NCI-H2227 (cell line): ENCODE measurements around the gene ACTA2.
A peak's percentile ranks its signal among the peaks of the same experiment; 100 is the strongest.

ENCODE experiments used
- DNase-seq: peaks from one replicate; lab custom pipeline; 2025; ENCODE audit not compliant: unreplicated experiment; lab: John Stamatoyannopoulos, UW

Gene ACTA2

DNA sequence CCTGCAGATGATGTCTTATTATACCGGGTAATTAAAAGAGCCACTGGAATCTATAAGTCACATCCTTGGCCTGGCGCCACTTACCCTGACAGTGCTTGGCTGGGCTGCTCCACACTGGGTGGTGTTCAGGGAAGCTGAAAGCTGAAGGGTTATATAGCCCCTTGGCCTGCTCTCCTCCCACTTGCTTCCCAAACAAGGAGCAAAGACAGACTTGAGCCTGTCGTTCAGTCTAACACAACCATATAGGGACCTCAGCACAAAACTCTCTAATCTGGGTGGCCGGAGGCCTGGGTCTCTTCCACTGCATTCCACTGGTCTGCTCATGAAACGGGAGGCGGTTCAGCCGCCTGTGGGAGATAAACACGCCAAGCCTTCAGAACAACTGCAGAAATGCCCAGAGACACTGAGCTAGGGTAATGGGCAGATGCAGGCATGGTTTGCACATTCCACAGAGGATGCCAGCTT lies at the start of gene ACTA2:
Gene ACTA2 (minus strand): TSS at position 127 of the 465 bp plus-strand sequence. CDS start 3,843 bp downstream, outside the sequence.
- DNase-seq, result no peak

DNA sequence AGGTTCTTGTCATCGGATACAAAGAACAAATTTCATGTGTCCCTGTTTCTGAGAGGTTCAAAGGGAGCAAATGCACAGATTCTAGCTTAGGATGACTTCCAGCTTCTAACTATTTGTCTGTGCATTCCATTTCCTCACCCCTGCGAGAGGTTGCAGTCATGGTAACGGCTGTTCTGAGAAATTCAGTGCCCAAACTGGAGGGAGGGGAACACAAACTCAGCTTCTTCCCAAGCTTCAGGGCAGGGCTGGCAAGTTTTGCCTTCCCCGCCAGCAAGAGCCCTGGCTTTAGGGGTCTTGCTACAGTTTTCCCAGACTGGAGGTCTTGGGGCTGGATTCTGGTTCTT lies 49.1 kb upstream of the ACTA2 start:
- DNase-seq, result no peak

DNA sequence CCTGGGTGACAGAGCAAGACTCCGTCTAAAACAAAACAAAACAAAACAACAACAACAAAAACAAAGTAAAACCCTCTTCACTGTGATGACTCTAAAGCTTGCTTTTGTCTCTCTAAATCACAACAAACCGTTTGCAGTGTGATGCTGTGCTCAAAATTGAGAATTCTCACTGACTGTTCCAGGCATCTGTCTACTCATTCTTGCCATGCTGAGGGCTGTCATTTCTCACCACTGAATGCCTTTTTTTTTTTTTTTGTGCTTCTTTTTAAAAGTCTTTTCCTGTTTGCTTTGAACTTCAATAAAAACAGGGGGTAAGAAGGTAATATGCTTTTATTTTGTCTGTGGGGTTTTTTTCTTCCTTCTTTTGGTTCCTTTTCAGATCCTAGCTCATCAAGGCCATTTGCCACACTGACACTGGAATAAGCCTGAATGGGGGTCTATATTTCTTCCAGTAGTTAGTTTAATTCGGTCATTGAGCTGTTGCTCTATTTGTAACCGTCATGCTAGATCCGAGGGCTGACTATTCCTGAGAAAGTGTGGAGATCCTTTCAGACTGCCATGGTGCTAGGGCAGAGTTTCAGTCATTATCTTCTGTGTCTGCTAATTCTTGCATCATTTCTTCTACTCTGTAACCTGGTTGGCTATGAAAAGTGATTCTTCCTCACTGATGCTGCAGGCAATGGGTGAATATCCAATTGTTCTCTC lies 48.6 kb upstream of the ACTA2 start:
- no peak for DNase-seq

DNA sequence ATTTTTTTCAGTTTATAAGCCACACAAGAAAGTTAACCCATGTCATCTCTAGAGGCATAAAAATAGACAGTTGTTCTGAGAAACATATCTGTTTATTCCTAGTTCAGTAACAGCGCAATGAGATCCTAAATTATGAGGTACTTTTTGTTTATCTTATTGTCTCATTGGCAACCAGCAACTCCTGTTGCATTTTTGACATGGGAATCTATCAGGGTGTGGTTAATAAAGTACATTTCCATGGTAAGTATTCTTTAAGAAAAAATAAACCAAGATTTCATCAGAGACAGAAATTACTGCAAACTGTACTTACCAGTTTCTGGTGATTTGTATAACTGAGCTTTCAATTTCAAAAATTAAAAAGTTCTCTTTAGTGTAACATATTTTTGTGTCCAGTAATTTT lies 47.1 kb upstream of the ACTA2 start:
- no peak for DNase-seq

DNA sequence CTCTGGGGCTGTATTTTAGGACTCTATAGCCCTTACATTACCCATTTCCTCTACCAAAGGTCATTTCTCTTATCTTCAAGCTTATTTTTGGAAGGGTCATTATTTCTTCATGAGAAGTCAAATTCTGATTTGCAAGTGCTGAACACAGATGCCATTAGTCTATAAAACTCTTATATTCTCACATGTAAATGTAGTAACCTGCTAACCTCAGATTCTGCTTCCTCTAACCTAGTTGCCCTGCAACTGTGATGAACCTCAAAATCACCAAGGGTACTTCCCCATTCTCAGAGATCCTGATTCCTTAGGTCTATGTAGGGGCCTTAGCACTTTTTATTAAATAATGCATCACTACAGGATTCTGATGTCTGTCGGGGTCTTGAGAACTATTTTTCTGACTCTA lies 44.4 kb upstream of the ACTA2 start:
- DNase-seq, result no peak

DNA sequence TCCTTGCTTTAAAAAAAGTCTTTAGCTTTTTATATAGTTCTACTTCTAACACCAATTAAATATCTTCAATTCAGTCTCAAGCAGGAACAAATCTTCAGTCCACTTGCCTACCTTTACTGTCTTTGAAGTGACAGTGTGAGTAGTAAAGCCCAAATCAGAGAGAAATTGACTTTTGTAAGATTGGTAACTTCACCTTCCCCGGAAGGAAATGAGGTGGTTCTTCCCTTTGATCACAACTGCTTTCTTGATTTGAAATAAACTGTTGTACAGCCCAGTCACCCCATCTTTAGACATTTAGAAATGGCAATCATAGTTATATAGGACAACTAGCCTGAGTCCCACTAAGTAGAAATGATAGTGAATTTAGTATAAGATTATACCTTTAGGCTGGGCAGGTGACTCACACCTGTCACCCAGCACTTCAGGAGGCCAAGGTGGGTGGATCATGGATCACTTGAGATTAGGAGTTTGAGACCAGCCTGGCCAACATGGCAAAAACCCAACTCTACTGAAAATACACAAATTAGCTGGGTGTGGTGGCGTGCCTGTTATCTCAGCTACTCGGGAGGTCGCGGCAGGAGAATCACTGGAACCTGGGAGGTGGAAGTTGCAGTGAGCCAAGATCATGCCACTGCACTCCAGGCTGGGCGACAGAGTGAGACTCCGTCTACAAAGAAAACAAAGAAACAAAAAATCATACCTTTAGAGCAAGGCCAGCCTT lies 42.7 kb upstream of the ACTA2 start:
- no peak for DNase-seq

DNA sequence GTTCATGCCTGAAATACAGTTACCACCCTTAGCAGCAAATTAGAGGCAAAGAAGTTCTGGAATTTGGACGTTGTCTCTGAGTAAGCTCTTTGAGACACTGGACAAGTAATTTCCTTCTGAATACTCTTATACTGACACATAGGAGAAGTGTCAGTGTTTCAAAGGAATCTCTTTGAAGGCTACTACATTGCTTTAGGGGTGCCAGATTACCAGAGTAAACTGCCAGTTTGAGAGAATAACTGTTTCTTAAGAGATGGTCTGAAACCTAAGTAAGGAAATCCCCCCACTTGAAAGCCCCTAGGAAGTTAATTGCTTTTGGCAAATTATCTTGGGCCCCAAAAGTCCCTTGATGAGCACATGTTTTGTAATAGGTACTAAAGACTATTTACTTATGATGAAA lies 41.4 kb upstream of the ACTA2 start:
- DNase-seq, result no peak

DNA sequence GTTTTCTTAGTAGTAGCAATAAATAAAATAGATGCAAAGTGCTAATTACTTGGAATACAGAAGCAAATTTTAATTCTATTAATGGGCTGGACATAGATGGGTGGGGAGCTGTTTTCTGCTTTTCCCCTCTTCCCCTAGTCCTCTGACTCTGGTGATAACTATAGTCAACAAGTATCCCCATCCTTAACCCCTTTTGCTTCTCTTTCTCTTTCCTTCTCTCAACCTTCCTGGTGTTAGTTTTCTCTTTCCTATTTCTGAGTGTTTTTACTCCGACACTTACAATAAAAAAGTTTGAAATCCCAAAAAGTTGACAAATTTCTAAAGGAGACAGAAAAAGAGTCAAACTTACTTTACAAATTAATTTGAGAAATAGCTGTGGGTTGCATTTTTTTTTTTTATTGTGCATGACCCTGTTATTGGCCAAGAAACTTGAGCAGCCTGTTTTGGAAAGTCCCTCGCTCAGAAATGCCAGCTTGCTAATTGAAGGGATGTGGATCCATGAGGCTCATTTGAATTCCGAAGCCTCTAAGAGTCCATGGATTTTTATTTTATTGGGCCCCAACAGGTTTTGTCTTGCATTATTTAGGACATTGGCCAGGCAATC lies 40.5 kb upstream of the ACTA2 start:
- no peak for DNase-seq

DNA sequence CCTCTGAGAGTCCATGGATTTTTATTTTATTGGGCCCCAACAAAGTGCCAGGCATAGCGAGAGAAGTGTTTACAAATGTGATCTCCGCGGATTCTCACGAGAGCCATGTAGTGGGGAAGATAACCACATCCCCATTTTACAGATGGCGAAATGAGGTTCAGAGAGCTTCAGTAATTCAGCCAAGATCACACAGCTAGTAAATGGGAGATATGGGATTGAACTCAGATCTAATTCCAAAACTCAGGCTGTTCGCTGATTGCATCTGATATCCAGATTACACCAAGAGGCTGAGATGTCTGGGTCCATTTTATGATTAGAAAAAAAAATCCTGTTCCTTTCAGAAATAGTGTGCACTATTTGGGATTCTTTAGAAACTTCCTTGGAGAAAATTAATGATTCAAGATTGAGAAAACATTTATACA lies 39.3 kb upstream of the ACTA2 start:
- DNase-seq, result no peak

DNA sequence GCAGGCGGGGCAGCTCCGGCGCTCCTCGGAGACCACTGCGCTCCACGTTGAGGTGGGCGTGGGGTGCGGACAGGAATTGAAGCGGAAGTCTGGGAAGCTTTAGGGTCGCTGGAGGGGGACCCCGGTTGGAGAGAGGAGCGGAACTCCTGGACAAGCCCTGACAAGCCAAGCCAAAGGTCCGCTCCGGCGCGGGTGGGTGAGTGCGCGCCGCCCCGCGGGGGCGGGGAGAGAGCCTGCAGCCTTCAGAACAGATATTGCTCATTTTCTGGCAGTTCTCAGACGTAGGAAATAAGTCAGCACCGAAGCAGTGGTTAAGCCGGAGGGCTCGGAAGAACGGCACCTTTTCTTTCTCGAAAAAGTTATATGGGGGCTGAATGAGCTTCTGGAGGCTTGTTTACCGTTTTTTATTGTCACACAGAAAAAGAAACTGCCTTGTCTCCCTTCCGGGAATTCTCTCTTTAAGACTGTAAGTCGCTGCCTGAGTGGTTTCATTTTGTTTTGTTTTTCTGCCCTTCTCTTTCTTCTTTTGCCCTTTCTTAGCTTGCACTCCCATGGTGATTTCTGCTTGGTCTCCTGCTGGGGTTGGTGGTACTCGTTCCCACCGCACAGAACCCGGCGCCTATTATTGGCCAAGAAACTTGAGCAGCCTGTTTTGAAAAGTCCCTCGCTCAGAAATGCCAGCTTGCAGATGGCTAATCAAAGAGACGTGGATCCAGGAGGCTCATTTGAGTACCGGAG lies 38.8 kb upstream of the ACTA2 start:
- DNase-seq, result no peak

DNA sequence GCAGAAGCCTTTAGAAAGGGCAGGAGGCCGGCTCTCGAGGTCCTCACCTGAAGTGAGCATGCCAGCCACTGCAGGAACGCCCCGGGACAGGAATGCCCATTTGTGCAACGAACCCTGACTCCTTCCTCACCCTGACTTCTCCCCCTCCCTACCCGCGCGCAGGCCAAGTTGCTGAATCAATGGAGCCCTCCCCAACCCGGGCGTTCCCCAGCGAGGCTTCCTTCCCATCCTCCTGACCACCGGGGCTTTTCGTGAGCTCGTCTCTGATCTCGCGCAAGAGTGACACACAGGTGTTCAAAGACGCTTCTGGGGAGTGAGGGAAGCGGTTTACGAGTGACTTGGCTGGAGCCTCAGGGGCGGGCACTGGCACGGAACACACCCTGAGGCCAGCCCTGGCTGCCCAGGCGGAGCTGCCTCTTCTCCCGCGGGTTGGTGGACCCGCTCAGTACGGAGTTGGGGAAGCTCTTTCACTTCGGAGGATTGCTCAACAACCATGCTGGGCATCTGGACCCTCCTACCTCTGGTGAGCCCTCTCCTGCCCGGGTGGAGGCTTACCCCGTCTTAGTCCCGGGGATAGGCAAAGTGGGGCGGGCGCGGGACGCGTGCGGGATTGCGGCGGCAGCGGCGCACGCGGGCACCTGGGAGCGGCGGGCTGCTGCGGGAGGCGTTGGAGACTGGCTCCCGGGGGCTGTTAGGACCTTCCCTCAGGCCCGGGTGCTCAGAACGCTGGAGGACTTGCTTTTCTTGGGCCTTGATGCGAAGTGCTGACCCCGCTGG lies 38.0 kb upstream of the ACTA2 start, which contains the start of gene FAS:
Gene FAS (plus strand): TSS at position 415 of the 777 bp plus-strand sequence. CDS start 79 bp downstream, at position 494.
- peak; percentile 13 for DNase-seq

DNA sequence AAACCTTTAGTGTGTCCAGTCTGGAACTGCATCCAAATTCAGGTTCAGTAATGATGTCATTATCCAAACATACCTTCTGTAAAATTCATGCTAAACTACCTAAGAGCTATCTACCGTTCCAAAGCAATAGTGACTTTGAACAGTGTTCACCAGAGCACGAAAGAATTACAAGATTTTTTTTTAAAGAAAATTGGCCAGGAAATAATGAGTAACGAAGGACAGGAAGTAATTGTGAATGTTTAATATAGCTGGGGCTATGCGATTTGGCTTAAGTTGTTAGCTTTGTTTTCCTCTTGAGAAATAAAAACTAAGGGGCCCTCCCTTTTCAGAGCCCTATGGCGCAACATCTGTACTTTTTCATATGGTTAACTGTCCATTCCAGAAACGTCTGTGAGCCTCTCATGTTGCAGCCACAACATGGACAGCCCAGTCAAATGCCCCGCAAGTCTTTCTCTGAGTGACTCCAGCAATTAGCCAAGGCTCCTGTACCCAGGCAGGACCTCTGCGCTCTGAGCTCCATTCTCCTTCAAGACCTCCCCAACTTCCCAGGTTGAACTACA lies 37.3 kb upstream of the ACTA2 start:
- DNase-seq, result no peak

DNA sequence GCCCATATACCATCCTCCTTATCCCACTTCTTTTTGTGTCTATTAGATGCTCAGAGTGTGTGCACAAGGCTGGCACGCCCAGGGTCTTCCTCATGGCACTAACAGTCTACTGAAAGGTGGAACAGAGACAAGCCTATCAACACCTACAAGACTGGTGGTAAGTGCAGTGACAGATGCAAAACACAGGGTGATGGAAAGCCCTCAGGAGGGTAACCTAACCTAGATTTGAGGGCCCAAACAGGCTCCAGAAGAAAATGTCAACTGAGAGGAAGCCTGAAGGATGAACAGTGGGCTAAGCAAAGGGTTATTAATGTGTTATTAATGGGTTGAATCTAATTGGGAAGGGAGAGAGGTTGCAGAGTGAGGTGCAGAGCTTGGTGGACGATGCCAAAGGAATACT lies 36.9 kb upstream of the ACTA2 start:
- no peak for DNase-seq

DNA sequence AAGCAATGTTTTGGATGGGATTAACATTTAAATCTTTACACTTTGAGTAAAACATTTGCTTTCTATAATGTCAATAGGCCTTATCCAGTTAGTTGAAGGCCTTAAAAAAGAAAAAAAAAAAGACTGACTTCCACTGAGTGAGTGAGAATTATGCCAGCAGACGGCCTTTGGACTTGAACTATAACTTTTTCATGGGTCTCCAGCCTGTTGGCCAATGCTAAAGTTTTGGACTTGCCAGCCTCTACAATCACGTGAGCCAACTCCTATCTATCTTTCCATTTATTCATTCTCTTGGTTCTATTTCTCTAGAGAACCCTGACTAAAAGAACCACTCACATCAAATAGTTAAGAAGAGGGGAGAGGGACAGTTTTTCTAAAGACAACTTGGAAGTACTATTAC lies 35.3 kb upstream of the ACTA2 start:
- DNase-seq, result no peak

DNA sequence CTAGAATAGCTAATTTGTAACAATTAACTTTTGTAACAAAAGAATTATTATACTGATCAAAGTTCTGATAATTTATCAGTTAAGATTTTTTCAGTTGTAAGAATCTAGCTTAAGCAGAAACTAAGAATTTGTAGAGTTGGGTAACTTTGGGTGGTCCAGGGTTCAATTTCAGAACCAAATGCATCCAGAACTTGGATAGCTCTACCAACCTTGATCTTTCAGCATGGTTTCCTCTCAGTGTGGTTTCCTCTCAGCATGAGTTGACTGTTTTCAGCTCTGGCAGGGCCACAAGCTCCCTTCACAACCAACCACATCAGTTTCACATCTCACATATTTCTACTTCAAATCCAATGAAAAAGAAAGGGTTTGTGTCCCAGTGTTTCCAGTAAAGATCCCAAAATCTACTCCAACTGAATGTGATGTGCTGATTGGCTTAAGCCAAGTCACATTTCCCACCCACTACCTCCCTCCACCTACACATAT lies 34.7 kb upstream of the ACTA2 start:
- no peak for DNase-seq

DNA sequence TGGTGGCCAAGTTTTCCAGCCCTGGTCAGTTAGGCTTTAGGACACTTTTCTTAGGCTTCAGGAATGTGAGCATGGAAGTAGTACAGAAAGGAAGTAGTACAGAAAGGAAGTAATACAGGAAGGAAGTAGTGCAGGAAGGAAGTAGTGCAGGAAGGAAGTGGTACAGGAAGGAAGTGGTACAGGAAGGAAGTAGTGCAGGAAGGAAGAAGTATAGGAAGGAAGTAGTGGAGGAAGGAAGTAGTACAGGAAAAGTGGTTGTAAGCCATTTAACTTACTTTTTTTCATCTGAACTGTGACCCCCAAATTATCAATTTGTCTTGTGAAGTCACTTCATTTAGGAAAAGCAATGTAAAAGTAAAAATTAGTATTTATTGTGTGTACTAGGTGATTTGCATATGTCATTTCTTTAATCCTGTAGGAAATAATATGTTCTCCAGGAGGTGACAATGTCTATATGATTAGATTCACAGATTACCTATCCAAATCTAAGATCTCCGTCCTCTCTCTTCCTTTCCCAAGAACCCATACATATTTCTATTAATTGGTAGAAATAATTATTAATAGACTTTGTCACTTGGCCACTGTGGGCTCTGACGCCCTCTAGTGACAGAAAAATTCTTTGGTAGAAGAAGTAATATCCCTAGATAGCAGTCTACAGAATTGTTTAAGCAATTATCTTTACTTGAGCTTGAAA lies 34.1 kb upstream of the ACTA2 start:
- peak; percentile 12 for DNase-seq

DNA sequence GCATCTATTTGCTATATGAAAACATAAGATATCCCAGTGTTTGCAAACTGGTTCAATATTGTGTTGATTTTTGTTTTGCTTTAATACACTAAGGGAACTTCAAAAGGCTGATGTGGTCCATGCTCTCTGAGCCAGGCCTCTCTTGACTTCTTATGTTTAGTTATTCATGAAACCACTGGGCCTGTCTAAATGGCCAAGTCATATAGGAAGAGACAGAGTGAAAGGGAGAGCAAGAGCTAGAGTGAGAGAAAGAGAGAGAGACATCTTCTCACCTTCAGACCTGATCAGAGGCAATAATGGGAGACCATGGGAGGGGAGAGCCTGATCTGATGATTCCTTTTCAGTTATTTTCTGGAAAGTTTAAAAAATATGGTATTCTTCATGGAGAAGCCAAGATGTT lies 32.0 kb upstream of the ACTA2 start:
- DNase-seq, result no peak

DNA sequence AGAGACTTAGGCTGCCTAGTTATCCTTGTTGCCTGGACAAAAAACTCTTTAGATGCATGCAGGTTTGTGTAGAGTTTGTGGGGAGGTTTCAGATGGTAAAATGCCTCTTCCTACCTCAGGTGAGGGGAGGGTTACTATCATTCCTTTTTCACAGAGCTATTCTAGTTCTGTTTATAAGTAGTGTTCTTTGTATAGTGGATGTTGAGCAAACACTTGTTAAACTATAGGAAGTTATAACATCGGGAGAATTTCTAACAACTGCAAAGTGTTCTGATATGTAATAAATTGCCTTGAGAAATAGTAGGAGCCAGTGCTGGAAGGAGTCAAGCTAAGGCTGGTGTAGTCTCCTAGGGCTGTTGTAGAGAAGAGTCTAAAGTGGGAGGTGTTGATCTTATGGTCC lies 31.4 kb upstream of the ACTA2 start:
- no peak for DNase-seq

DNA sequence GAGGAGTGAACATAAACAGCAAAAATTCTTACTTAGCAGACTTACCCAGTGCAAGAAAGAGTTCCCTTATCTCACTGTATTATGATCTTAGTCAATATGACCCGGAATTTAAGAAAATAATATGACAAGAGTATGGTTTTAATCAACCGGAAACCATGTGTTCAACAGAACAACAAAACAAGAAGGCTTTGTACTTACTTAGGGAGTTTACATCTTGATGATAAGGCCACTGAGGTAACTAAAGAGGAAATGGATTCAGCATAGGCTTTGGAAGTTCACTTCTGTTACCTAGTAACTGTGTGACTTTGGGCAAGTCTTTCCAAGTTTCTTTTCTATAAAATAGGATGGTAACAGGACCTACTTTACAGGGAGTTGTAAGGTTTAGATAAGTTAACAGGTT lies 30.6 kb upstream of the ACTA2 start:
- DNase-seq, result no peak

DNA sequence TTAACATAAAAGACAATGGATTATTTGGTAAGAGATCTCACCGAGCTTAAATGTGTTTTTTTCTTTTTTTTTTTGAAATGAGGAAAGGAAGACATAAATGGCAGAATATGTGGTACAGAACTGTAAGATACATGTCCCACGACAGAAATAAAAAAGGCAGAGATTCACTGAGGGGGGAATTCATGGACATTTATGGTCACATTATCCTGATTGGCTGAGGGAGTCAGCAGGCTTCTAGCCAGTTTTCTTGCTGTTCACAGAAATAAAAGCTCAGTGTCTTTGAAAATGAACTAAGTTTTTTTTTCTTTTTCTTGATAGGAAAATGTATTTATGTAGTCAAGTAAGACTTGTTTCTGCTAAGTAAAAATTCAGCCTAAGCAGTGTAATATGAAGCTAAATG lies 29.8 kb upstream of the ACTA2 start:
- DNase-seq, result no peak
